WTC11 (cell line): ENCODE measurements around the gene SPTB.

Source experiments
- CREB1 ChIP-seq: sonication (generic); formaldehyde crosslinking; IDR thresholded peaks from 2 replicates; pipeline ENCODE4 v1.8.0; 2023; ENCODE audit warnings: mild to moderate bottlenecking, missing genetic modification reagents
- CTCF ChIP-seq: fragments of 200-600 bp; IDR thresholded peaks from 2 replicates; pipeline ENCODE4 v1.8.0; 2022; ENCODE audit warnings: antibody characterized with exemption
- ESRRA ChIP-seq: sonication (generic); formaldehyde crosslinking; IDR thresholded peaks from 2 replicates; pipeline ENCODE4 v1.8.1; 2022; ENCODE audit warnings: mild to moderate bottlenecking, missing genetic modification reagents, borderline replicate concordance
- MYBL2 ChIP-seq: sonication (generic); formaldehyde crosslinking; IDR thresholded peaks from 2 replicates; pipeline ENCODE4 v1.8.1; 2023; ENCODE audit warnings: mild to moderate bottlenecking, moderate library complexity, missing genetic modification reagents
- TEAD4 ChIP-seq: sonication (generic); formaldehyde crosslinking; IDR thresholded peaks from 2 replicates; pipeline ENCODE4 v1.8.0; 2022; ENCODE audit warnings: mild to moderate bottlenecking, missing genetic modification reagents
- ZNF263 ChIP-seq: sonication (generic); formaldehyde crosslinking; IDR thresholded peaks from 2 replicates; pipeline ENCODE4 v1.8.1; 2022; ENCODE audit warnings: low read depth, mild to moderate bottlenecking, moderate library complexity, missing genetic modification reagents
- TF ChIP-seq, protein P1 (sequence below): sonication (generic); formaldehyde crosslinking; IDR thresholded peaks from 2 replicates; pipeline ENCODE4 v1.8.1; 2023; ENCODE audit warnings: mild to moderate bottlenecking, missing genetic modification reagents, moderate library complexity

- no peak for TF ChIP-seq CTCF
- no peak for TF ChIP-seq MYBL2 (CRISPR knock-in tag)
- no peak for TF ChIP-seq ESRRA (CRISPR knock-in tag)
- TF ChIP-seq ZNF263 (CRISPR knock-in tag): no peak
- TF ChIP-seq CREB1 (CRISPR knock-in tag): no peak
- TF ChIP-seq, protein P1, sequence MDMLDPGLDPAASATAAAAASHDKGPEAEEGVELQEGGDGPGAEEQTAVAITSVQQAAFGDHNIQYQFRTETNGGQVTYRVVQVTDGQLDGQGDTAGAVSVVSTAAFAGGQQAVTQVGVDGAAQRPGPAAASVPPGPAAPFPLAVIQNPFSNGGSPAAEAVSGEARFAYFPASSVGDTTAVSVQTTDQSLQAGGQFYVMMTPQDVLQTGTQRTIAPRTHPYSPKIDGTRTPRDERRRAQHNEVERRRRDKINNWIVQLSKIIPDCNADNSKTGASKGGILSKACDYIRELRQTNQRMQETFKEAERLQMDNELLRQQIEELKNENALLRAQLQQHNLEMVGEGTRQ (CRISPR knock-in tag): no peak
- TF ChIP-seq TEAD4 (CRISPR knock-in tag): no peak
Observed at GRCh38 chr14:64730681-64731080, 149.0 kb downstream of the SPTB start.
